ENCODE results near the gene SCUBE1.

Gene SCUBE1

GRCh38 chr22:43257961-43258360, 85.2 kb downstream of the SCUBE1 start:
- H3K9me3 Mint-ChIP-seq, result no peaks in the 10 kb centered on the region
- H3K4me3 Mint-ChIP-seq, result no peak overlapping the region
- H3K36me3 Mint-ChIP-seq (ENCODE audit: low read depth), result peaks cover 12% of the 10 kb centered on the region
- peaks cover 39% of the 10 kb centered on the region for H3K4me1 Mint-ChIP-seq
- no peak for TF ChIP-seq CTCF (IDR thresholded peaks at IDR 0.05; ENCODE audit: unreplicated experiment in 3 of 3)
- no peak overlapping the region for H3K27ac Mint-ChIP-seq
- peaks cover 41% of the 10 kb centered on the region for H3K27me3 Mint-ChIP-seq (ENCODE audit: low read depth)

DNA sequence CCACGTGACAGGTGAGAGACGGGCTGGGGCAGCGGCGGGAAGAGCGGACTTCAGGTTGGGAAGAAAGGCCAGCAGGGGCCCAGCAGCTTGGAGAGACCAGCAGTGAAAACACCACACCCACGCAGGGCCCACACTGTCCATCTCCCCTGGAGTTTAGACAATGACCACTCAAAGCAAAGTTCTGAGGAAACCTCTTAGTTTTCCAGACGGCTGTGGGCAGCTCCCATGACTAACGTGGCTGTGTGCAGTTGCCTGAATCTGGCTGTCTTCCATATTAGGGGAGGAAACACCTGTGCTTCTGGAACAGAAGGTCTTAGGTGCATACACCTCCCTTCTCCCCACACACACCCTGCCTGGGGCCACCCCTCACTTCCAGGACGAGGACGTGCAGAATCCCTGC, 85.6 kb downstream of the SCUBE1 start:
- TF ChIP-seq CTCF (IDR thresholded peaks at IDR 0.05; ENCODE audit: unreplicated experiment in 3 of 3), result no peak
- no peaks in the 10 kb centered on the region for H3K9me3 Mint-ChIP-seq
- H3K27ac Mint-ChIP-seq, result peak overlapping the region in 2 of 3 experiments; percentile 35 to 36
- peaks cover 42% of the 10 kb centered on the region for H3K27me3 Mint-ChIP-seq (ENCODE audit: low read depth)
- H3K4me3 Mint-ChIP-seq, result no peak overlapping the region
- peaks cover 35% of the 10 kb centered on the region for H3K4me1 Mint-ChIP-seq
- H3K36me3 Mint-ChIP-seq (ENCODE audit: low read depth), result peaks cover 12% of the 10 kb centered on the region

DNA sequence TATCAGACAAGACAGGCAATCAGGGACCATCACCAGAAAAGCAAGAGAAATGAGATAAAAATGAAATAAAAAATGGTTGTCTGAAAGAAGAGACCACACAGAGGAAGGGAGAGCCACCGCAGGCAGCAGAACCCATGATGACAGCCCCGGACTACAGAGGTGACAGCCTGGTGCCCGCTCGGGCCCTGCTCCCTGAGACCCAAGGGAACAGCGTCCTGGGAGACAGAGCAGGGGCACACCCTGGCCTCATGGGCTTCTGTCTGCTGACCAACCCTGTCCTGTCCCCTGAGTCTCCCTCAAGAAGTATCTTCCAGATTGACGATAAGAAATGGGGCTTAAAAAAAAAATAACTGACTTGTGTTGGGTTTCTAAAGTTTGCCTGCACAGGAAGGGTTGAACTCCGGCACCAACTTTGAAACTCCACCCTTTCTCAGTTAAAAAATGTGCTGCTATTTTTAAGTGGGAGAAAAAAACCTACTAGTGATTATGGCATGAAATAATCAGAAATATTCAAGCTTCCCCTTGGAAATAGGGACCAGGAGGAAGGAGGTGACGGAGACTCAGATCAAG, 86.1 kb downstream of the SCUBE1 start:
- peaks cover 33% of the 10 kb centered on the region for H3K4me1 Mint-ChIP-seq
- TF ChIP-seq CTCF (IDR thresholded peaks at IDR 0.05; ENCODE audit: unreplicated experiment in 3 of 3), result no peak
- peaks cover 12% of the 10 kb centered on the region for H3K36me3 Mint-ChIP-seq (ENCODE audit: low read depth)

DNA sequence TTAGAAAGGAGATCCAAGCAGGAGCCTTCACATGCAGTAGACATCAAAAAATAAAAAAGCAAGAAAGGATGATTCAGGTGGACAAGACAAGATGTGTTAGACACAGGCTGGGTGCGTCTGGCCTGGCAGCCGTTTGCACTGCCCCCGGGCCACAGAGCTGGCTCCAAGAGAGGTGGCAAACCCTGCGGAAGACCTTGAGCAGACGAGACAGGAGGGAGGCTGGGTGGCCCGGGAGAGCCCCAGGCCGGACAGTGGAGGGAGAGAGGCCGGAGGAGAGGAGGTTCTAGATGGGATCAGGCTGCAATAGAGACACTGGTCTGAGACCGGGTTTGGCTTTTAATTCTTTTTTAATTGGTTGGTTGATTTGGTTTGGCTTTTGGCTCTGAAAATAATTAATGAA, 86.6 kb downstream of the SCUBE1 start:
- Mint-ChIP-seq H3K36me3 (ENCODE audit: low read depth) (peaks cover 12% of the 10 kb centered on the region), H3K4me1 (peaks cover 33% of the 10 kb centered on the region), H3K27me3 (ENCODE audit: low read depth) (peaks cover 43% of the 10 kb centered on the region), H3K4me3 (no peak overlapping the region), H3K9me3 (no peaks in the 10 kb centered on the region), H3K27ac (peak overlapping the region in 1 of 3 experiments; percentile 48)
- no peak for TF ChIP-seq CTCF (IDR thresholded peaks at IDR 0.05; ENCODE audit: unreplicated experiment in 3 of 3)

More for the DNA sequence above, 86.1 kb downstream of the SCUBE1 start:
- Mint-ChIP-seq H3K27me3 (ENCODE audit: low read depth) (peaks cover 41% of the 10 kb centered on the region), H3K9me3 (no peaks in the 10 kb centered on the region), H3K27ac (peak overlapping the region in 2 of 3 experiments; percentile 35 to 36), H3K4me3 (no peak overlapping the region)

GRCh38 chr22:43255299-43255698, 87.9 kb downstream of the SCUBE1 start:
- peaks cover 12% of the 10 kb centered on the region for H3K36me3 Mint-ChIP-seq (ENCODE audit: low read depth)
- H3K27me3 Mint-ChIP-seq (ENCODE audit: low read depth), result peaks cover 36% of the 10 kb centered on the region
- no peak for TF ChIP-seq CTCF (IDR thresholded peaks at IDR 0.05; ENCODE audit: unreplicated experiment in 3 of 3)
- peaks cover 23% of the 10 kb centered on the region for H3K4me1 Mint-ChIP-seq
- H3K9me3 Mint-ChIP-seq, result no peaks in the 10 kb centered on the region
- no peak overlapping the region for H3K27ac Mint-ChIP-seq
- no peak overlapping the region for H3K4me3 Mint-ChIP-seq

DNA sequence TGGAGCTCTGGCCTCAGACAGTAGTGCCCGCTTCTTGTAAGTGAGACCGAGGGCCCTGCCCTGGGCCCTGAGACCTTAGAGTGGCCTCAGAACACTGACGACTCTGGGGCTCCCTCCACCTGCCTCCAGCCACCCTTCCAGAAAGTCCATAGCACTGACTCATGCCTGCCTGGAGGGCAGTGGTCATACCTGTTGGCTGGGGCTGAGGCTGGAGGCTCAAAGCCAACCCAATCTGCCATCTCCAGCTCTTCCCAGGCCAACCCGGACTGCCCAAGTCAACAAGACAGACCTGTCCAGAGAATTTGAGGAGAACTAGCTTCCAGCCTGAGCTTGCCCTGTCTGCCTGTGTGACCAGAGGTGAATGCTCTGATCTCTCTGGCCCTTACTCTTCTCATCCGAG, 89.3 kb downstream of the SCUBE1 start:
- Mint-ChIP-seq H3K27me3 (ENCODE audit: low read depth) (peaks cover 40% of the 10 kb centered on the region), H3K27ac (no peak overlapping the region), H3K4me3 (no peak overlapping the region), H3K4me1 (peaks cover 15% of the 10 kb centered on the region), H3K36me3 (ENCODE audit: low read depth) (peaks cover 10% of the 10 kb centered on the region), H3K9me3 (no peaks in the 10 kb centered on the region)
- no peak for TF ChIP-seq CTCF (IDR thresholded peaks at IDR 0.05; ENCODE audit: unreplicated experiment in 3 of 3)
